NB4 (cell line): ENCODE measurements around the gene NT5E.

Experiments used
- POLR2A ChIP-seq: IDR thresholded peaks from 2 replicates; pipeline ENCODE4 v1.6.1; 2011; ENCODE audit warnings: mild to moderate bottlenecking; ENCODE audit not compliant: insufficient read length; ENCODE audit errors: extremely low read depth
- TF ChIP-seq, protein P1 (sequence below): IDR thresholded peaks from one replicate; pipeline ENCODE4 v1.5.1; 2012; ENCODE audit warnings: low read depth, low read length

DNA sequence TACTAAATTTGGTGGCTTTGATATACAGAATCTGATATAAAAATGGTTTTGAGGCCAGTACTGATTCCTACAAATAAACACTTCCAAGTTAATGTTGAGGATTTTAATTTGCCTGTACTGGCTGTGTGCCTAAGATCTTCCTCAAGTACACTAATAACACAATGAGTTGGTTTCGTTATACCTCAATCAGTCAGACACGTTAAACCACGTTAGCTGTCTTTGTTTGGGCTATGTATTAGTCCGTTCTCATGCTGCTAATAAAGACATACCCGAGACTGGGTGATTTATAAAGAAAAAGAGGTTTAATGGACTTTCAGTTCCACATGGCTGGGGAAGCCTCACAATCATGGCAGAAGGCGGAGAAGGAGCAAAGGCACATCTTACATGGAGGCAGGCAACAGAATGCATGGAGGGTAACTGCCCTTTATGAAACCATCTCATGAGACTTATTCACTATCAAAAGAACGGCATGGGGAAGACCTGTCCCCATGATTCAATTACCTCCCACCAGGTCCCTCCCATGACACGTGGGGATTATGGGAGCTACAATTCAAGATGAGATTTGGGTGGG is 46.2 kb downstream of the NT5E start:
- TF ChIP-seq, protein P1, sequence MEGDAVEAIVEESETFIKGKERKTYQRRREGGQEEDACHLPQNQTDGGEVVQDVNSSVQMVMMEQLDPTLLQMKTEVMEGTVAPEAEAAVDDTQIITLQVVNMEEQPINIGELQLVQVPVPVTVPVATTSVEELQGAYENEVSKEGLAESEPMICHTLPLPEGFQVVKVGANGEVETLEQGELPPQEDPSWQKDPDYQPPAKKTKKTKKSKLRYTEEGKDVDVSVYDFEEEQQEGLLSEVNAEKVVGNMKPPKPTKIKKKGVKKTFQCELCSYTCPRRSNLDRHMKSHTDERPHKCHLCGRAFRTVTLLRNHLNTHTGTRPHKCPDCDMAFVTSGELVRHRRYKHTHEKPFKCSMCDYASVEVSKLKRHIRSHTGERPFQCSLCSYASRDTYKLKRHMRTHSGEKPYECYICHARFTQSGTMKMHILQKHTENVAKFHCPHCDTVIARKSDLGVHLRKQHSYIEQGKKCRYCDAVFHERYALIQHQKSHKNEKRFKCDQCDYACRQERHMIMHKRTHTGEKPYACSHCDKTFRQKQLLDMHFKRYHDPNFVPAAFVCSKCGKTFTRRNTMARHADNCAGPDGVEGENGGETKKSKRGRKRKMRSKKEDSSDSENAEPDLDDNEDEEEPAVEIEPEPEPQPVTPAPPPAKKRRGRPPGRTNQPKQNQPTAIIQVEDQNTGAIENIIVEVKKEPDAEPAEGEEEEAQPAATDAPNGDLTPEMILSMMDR = no peak
- TF ChIP-seq POLR2A = no peak
